GM18505 (cell line): ENCODE measurements around the gene TP63.
A peak's percentile ranks its signal among the peaks of the same experiment; 100 is the strongest.
"Not testable (repeated sequence)": the region's sequence is repeated elsewhere in the genome, so short reads cannot be mapped to it uniquely, and the experiment has no call there.

Source experiments
- ATAC-seq: cut with Tn5 transposase; IDR thresholded peaks from one replicate; pipeline ENCODE4 v1.9.1; 2021; ENCODE audit not compliant: unreplicated experiment
- POLR2A ChIP-seq: IDR thresholded peaks from 4 replicates; pipeline ENCODE4 v1.6.1; 2011; ENCODE audit warnings: borderline replicate concordance; ENCODE audit not compliant: insufficient read depth, insufficient read length; ENCODE audit errors: extremely low read depth

TP63 gene

DNA sequence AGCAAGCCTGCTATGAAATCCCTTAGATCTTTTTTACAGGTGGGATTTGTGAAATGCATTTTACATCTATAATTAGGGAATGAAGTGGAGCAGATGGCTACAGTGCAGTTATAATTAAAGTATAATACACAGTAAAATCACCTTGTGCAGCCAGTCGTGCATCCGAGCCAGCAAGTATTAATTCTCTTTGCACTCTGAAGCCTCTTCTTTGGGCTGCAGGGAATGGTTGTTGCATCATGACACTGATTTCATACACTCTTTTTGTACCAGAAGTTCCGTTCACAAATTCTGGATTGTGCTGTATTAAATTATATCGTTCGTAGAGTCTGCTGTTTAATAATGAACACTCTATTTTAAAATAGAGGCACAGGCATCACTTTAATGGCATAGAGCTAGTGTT lies 28.7 kb upstream of the TP63 start:
- no peak for TF ChIP-seq POLR2A
- no peak for ATAC-seq

GRCh38 chr3:189605717-189606116 lies 25.5 kb upstream of the TP63 start:
- no peak for ATAC-seq
- TF ChIP-seq POLR2A = no peak

- ATAC-seq = no peak
- no peak for TF ChIP-seq POLR2A
Observed at GRCh38 chr3:189606774-189607173, 24.4 kb upstream of the TP63 start.

DNA sequence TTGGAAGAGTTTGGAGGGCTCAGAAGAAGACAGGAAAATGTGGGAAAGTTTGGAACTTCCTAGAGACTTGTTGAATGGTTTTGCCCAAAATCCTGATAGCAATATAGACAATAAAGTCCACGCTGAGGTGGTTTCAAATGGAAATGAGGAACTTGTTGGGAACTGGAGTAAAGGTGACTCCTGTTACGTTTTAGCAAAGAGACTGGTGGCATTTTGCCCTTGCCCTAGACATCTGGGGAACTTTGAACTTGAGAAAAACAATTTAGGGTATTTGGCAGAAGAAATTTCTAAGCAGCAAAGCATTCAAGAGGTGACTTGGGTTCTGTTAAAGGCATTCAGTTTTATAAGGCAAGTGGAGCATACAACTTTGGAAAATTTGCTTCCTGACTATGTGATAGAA lies 18.5 kb upstream of the TP63 start:
- ATAC-seq = not testable (repeated sequence)

DNA sequence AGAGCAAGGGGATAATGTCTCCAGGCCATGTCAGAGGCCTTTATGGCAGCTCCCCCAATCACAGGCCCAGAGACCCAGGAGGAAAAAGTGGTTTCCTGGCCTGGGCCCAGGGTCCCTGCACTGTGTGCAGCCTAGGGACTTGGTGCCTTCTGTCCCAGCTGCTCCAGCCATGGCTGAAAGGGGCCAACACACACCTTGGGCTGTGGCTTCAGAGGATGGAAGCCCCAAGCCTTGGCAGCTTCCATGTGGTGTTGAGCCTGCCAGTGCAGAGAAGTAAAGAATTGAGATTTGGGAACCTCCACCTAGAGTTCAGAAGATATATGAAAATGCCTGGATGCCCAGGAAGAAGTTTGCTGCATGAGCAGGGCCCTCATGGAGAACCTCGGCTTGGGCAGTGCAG lies 18.1 kb upstream of the TP63 start:
- no peak for ATAC-seq
- TF ChIP-seq POLR2A = no peak

- ATAC-seq = no peak
- TF ChIP-seq POLR2A = no peak
Observed at GRCh38 chr3:189621948-189622603, 9.1 kb upstream of the TP63 start.

- no peak for ATAC-seq
- TF ChIP-seq POLR2A = no peak
Observed at GRCh38 chr3:189622629-189623028, 8.6 kb upstream of the TP63 start.

- TF ChIP-seq POLR2A = no peak
- ATAC-seq = no peak
Observed at GRCh38 chr3:189624130-189624529, 7.1 kb upstream of the TP63 start.

DNA sequence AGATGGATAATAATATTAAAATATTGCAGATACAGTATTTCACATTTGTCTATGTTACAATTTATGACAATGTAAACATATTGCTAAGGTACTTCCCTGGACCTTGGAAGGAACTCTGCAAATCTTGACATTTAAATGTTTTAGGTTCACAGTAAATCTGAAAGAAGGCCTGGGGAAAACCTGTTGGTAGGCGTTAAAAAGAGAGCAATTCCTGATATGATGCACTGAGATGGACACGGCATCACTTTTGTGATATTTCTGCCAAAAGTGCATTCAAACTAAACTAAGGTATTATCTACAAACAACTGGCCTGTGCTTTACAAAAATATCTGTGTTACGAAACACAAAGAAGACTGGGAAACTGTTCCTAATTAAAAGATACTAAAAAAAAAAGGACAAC lies 6.1 kb upstream of the TP63 start:
- no peak for ATAC-seq
- no peak for TF ChIP-seq POLR2A

GRCh38 chr3:189625572-189625971 lies 5.6 kb upstream of the TP63 start:
- no peak for TF ChIP-seq POLR2A
- no peak for ATAC-seq

DNA sequence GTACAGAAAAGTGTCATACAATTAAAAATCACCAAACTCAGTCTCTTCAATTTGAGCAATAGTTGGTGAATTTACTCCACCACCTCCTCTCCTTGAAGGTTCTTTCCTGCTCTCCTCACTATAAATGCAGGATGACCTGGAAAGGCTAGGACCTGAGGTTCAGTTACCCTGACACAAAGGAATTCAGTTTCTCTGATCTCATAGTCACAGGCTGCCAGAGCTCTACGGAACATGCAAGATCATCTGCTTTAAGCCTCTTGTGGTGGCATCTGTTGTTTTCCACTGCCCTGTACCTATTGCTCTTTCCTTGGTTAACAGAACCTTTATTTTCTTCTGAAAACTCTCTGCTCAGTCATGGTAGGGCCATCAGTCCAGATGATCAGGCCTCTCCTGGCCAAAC lies 4.9 kb upstream of the TP63 start:
- ATAC-seq = no peak
- TF ChIP-seq POLR2A = no peak

DNA sequence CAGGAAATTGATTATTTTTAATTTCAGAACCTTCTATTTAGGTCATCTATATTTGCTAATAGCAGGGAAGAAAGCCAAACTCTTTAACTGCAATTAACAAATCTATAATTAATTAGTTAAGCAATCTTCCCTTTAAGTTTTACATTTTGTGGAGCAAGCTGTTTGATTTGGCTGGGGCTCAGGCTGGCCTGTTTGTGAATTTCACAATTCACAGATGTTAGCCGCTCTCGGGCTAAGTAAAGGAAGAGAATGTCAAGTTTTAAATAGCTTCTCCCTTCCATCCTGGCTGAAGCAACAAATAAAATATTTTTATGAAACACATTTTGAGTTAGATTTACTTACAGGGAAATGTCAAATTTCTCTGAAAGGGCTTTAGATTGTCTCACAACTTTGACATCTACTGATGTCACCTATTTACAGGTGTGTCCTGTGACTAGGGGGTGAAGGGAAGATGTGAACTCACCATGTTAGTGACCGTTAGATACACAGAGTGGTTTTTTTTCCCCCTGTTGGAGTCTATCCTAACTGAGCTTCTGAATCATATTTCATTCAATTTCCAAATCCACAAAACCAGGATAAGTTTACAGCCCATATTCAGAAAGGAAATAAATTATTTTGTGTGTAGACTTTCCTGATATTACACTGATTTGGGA lies 1.3 kb upstream of the TP63 start:
- peak; percentile 27 for ATAC-seq

GRCh38 chr3:189630767-189631372 lies 319 bp upstream of the TP63 start:
- no peak for TF ChIP-seq POLR2A
- peak; percentile 55 for ATAC-seq

More for the DNA sequence above, 1.3 kb upstream of the TP63 start:
- TF ChIP-seq POLR2A = no peak

GRCh38 chr3:189631409-189631808 lies 220 bp downstream of the TP63 start:
- no peak for ATAC-seq

More at GRCh38 chr3:189631409-189631808, 220 bp downstream of the TP63 start:
- TF ChIP-seq POLR2A = no peak
